H1 (cell line): ENCODE results near the gene ZBED6. TPM values are rescaled to one million over a fixed set of nuclear protein-coding genes. Genes with fewer than 3 reads are reported as not detected.

Source experiments
- CTCF ChIA-PET: fragments of 300-600 bp; sonication (Branson Sonifier 250); formaldehyde crosslinking; loops from one replicate; lab custom pipeline; 2021; ENCODE audit not compliant: partially characterized antibody; lab: Charles Lee
- POLR2A ChIA-PET: fragments of 300-600 bp; sonication (Branson Sonifier 250); formaldehyde crosslinking; loops from one replicate; lab custom pipeline; 2021; ENCODE audit warnings: inconsistent platforms; ENCODE audit not compliant: partially characterized antibody; lab: Charles Lee
- DNase-seq, 2 experiments: peaks; one replicate each; pipeline versions ENCODE4 v3.0.0 to v3.0.0-alpha.2; 2010 to 2022; ENCODE audit warnings: low spot score in 2 of 2, low read depth in 1 of 2, mixed read lengths in 1 of 2
- FAIRE-seq: peaks from 2 replicates; lab custom pipeline; 2011; peaks lifted over from hg19 to GRCh38; lab: Jason Lieb, UNC
- H2AFZ ChIP-seq: 2 replicates; pipeline ENCODE4 v1.8.1; 2012; ENCODE audit warnings: low read length, inconsistent platforms
- H2AK5ac ChIP-seq: 2 replicates; pipeline ENCODE4 v1.6.1; 2013; ENCODE audit warnings: low read depth, low read length
- H2BK120ac ChIP-seq: replicated peaks from 2 replicates; pipeline ENCODE3; 2013; ENCODE audit warnings: low read depth, low read length, inconsistent platforms
- H2BK12ac ChIP-seq: 2 replicates; pipeline ENCODE4 v1.6.1; 2013; ENCODE audit warnings: low read depth, low read length
- H2BK15ac ChIP-seq: 2 replicates; pipeline ENCODE4 v1.6.1; 2013; ENCODE audit warnings: low read length
- H2BK20ac ChIP-seq: 2 replicates; pipeline ENCODE4 v1.6.1; 2013; ENCODE audit warnings: low read length
- H2BK5ac ChIP-seq: 2 replicates; pipeline ENCODE4 v1.6.1; 2013; ENCODE audit warnings: low read depth, low read length
- H3K14ac ChIP-seq: 2 replicates; pipeline ENCODE4 v1.6.1; 2013; ENCODE audit warnings: inconsistent platforms; ENCODE audit not compliant: insufficient read length
- H3K18ac ChIP-seq: 2 replicates; pipeline ENCODE4 v1.6.1; 2013; ENCODE audit warnings: low read length; ENCODE audit errors: extremely low read depth
- H3K23ac ChIP-seq: 2 replicates; pipeline ENCODE4 v1.6.1; 2013; ENCODE audit warnings: inconsistent platforms; ENCODE audit not compliant: insufficient read length
- H3K23me2 ChIP-seq: 2 replicates; pipeline ENCODE4 v1.6.1; 2013; ENCODE audit warnings: low read depth, low read length
- H3K27ac ChIP-seq: 2 replicates; pipeline ENCODE4 v1.6.1; 2011; ENCODE audit warnings: low read depth, low read length, inconsistent platforms
- H3K27me3 ChIP-seq, 4 experiments: replicated peaks in 1 of 4; 1 replicate in 1 of 4; 2 replicates in 3 of 4; pipeline versions ENCODE4 v1.6.1 to v1.8.1; 2011 to 2013; ENCODE audit warnings: low read length in 3 of 4, mild to moderate bottlenecking in 3 of 4, inconsistent platforms in 2 of 4, mixed read lengths in 2 of 4, moderate library complexity in 1 of 4; ENCODE audit not compliant: control insufficient read depth in 3 of 4, insufficient read depth in 3 of 4; ENCODE audit errors: extremely low read depth in 1 of 4
- H3K36me3 ChIP-seq, 4 experiments: 2 replicates each; pipeline versions ENCODE4 v1.6.1 to v1.8.1; 2011 to 2013; ENCODE audit warnings: mild to moderate bottlenecking in 4 of 4, low read length in 3 of 4, moderate library complexity in 2 of 4, control low read depth in 1 of 4, inconsistent platforms in 1 of 4; ENCODE audit not compliant: insufficient read depth in 4 of 4, control insufficient read depth in 2 of 4
- H3K4ac ChIP-seq: replicated peaks from 2 replicates; pipeline ENCODE3; 2013; ENCODE audit warnings: low read length, low read depth, mixed read lengths, inconsistent platforms; ENCODE audit not compliant: insufficient read length
- H3K4me1 ChIP-seq, 4 experiments: replicated peaks in 1 of 4; 1 replicate in 1 of 4; 2 replicates in 3 of 4; pipeline versions ENCODE4 v1.6.1 to v1.8.1; 2011 to 2013; ENCODE audit warnings: low read length in 3 of 4, inconsistent platforms in 2 of 4, mixed read lengths in 1 of 4; ENCODE audit not compliant: insufficient read depth in 4 of 4, control insufficient read depth in 3 of 4
- H3K4me2 ChIP-seq, 2 experiments: 2 replicates each; pipeline versions ENCODE4 v1.6.1 to v1.8.1; 2011 to 2013; ENCODE audit warnings: low read depth in 2 of 2, low read length in 2 of 2, control low read depth in 1 of 2, inconsistent platforms in 1 of 2, mild to moderate bottlenecking in 1 of 2; ENCODE audit not compliant: insufficient read depth in 1 of 2
- H3K4me3 ChIP-seq, 4 experiments: fragments of 200-600, 300-600 bp in 1 of 4; sonication (generic), shearing (Covaris generic), sonication (Bioruptor Twin) in 1 of 4; 2 replicates each; pipeline versions ENCODE4 v1.5.1 to v1.8.1; 2011 to 2016; ENCODE audit warnings: low read length in 4 of 4, low read depth in 3 of 4, control low read depth in 2 of 4, inconsistent platforms in 2 of 4, mild to moderate bottlenecking in 2 of 4, mixed read lengths in 1 of 4, moderate library complexity in 1 of 4; ENCODE audit not compliant: insufficient read depth in 2 of 4; ENCODE audit errors: extremely low read depth in 1 of 4
- H3K56ac ChIP-seq: replicated peaks from 2 replicates; pipeline ENCODE3; 2013; ENCODE audit warnings: low read depth, mild to moderate bottlenecking, mixed read lengths, low read length, inconsistent platforms; ENCODE audit not compliant: insufficient read length
- H3K79me1 ChIP-seq: 2 replicates; pipeline ENCODE4 v1.6.1; 2013; ENCODE audit warnings: low read depth, low read length, control low read depth
- H3K79me2 ChIP-seq, 2 experiments: 2 replicates each; pipeline versions ENCODE4 v1.6.1 to v1.8.1; 2012 to 2013; ENCODE audit warnings: low read length in 2 of 2, mild to moderate bottlenecking in 2 of 2, inconsistent platforms in 1 of 2; ENCODE audit not compliant: insufficient read depth in 2 of 2, control insufficient read depth in 1 of 2
- H3K9ac ChIP-seq, 4 experiments: replicated peaks in 1 of 4; 1 replicate in 1 of 4; 2 replicates in 3 of 4; pipeline versions ENCODE4 v1.6.1 to v1.8.1; 2011 to 2013; ENCODE audit warnings: low read depth in 3 of 4, low read length in 3 of 4, control low read depth in 2 of 4, mild to moderate bottlenecking in 2 of 4, moderate library complexity in 2 of 4, inconsistent platforms in 1 of 4; ENCODE audit errors: extremely low read depth in 1 of 4
- H3K9me3 ChIP-seq, 2 experiments: 2 replicates each; pipeline versions ENCODE4 v1.6.1 to v1.8.1; 2012 to 2013; ENCODE audit warnings: mild to moderate bottlenecking in 2 of 2, moderate library complexity in 2 of 2, control low read depth in 1 of 2, inconsistent platforms in 1 of 2, low read depth in 1 of 2, low read length in 1 of 2, mixed read lengths in 1 of 2; ENCODE audit not compliant: insufficient read depth in 2 of 2
- H4K20me1 ChIP-seq, 2 experiments: replicated peaks in 1 of 2; 2 replicates each; pipeline versions ENCODE3 to v1.8.1; 2011 to 2013; ENCODE audit warnings: inconsistent platforms in 2 of 2, low read length in 2 of 2, mild to moderate bottlenecking in 1 of 2; ENCODE audit not compliant: insufficient read depth in 2 of 2, control insufficient read depth in 1 of 2
- H4K5ac ChIP-seq: 2 replicates; pipeline ENCODE4 v1.6.1; 2013; ENCODE audit warnings: low read length, low read depth, mixed read lengths, inconsistent platforms; ENCODE audit not compliant: insufficient read length
- H4K8ac ChIP-seq: 2 replicates; pipeline ENCODE4 v1.8.0; 2013; ENCODE audit warnings: mild to moderate bottlenecking, moderate library complexity, low read length, inconsistent platforms; ENCODE audit not compliant: insufficient read depth; ENCODE audit errors: extremely low read depth
- H4K91ac ChIP-seq: replicated peaks from 2 replicates; pipeline ENCODE3; 2013; ENCODE audit warnings: low read length, mixed read lengths, inconsistent platforms; ENCODE audit not compliant: insufficient read length
- POU5F1 ChIP-seq: IDR thresholded peaks from 2 replicates; pipeline ENCODE4 v1.6.1; 2011; ENCODE audit warnings: low read depth, mild to moderate bottlenecking, low read length, moderate library complexity
- WGBS, 2 experiments: shearing (Covaris generic) in 1 of 2; methylation state at CpG; one replicate each; pipeline versions ENCODE4 v1.1.6 to v1.1.7; 2013 to 2015; ENCODE audit warnings: low lambda C conversion rate in 2 of 2, mixed read lengths in 2 of 2, inconsistent platforms in 1 of 2, low coverage in 1 of 2, missing lambda C conversion rate in 1 of 2; ENCODE audit not compliant: insufficient replicate concordance in 2 of 2, insufficient coverage in 1 of 2, insufficient read length in 1 of 2; ENCODE audit errors: extremely low coverage in 1 of 2, missing lambda C conversion rate in 1 of 2; 5-methylcytosine and 5-hydroxymethylcytosine counted together
- polyA plus RNA-seq, 7 experiments: library from polyadenylated mRNA; depleted of rRNA in 3 of 7; stranded (reverse) in 5 of 7; unstranded in 2 of 7; fragments of >200 nt in 5 of 7; fragments of 200-250 nt in 2 of 7; gene quantifications; 1 replicate in 5 of 7; 2 replicates in 1 of 7; 4 replicates in 1 of 7; pipeline versions ENCODE4 v1.2.1 to v1.2.3, GENCODE V29; 2011 to 2013; ENCODE audit warnings: missing spikeins in 2 of 7, mixed read lengths in 2 of 7
- total RNA-seq: library from RNA; stranded (reverse); fragmentation: NEBNext Ultra II Directional; extraction: Animal tissue kit (Norgen Biotek cat#: 25700); gene quantifications from 2 replicates; pipeline ENCODE4 v1.2.1, GENCODE V29; 2021
- TF ChIP-seq, protein P1 (sequence below): IDR thresholded peaks from 2 replicates; pipeline ENCODE4 v1.6.1; 2011; ENCODE audit warnings: low read depth, mild to moderate bottlenecking, low read length; ENCODE audit not compliant: insufficient read depth
- TF ChIP-seq, protein P2 (sequence below): IDR thresholded peaks from 2 replicates; pipeline ENCODE4 v1.6.1; 2011; ENCODE audit warnings: low read length, improper control_type of control experiment

Gene ZBED6
- total and polyA plus RNA-seq, 2 of the 8 experiments (the other 6 are each of a cell fraction or from before 2014, with no cell fraction given): 1.4 to 25.9 TPM

DNA sequence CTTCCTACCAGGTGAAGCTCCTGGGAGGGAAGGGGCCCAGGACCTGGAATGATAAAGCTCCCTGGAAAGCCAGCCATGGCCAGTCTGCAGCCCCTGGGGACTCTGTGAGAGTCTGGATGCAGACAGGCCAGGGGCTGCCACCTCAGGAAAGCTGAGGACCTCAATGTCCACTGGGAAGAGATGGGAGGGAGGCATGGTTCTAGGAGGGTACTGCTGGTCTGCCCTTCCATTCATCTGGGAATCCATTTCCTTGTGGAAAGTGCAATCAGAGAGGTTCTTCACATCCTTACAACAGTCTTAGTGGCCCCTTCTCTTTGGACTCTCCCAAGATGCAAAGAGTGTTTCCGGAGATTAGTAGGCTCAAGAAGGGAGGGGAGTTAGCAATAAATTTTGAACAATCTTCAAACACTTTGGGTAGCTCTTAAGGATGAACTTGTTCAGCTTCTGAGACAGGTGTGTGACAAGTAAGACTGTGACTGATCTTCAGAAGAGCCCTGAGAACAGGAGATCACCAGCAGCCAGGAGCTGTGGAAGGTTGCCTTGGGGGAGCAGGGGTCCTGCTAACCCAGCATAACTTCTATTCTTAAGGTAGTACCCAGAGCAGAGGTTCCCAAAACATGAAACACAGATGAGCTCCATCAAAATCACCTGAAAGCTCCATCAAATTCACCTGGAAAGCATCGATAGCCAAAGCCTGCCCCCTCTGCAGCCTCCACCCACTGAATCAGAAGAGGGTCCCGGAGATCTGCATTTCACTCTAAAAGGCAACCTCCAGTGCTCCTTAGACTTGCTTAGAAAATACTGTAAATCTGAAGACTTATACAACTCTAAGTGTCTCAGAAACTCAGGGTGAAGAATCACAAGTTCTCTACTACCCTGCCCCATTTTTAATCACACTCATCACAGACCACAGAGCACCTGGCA is 31.1 kb upstream of the ZBED6 start:
- Histone ChIP-seq H3K4me3 (no peak overlapping the region), H2AK5ac (no peak overlapping the region), H4K91ac (no peak overlapping the region), H3K27ac (no peak overlapping the region), H2BK120ac (no peak overlapping the region), H3K18ac (no peak overlapping the region), H2BK5ac (no peak overlapping the region), H2BK12ac (no peak overlapping the region), H3K23ac (no peak overlapping the region), H3K79me1 (no peaks in the 10 kb centered on the region), H3K56ac (no peak overlapping the region), H2BK15ac (no peak overlapping the region), H4K5ac (no peak overlapping the region), H3K4me2 (no peak overlapping the region), H4K20me1 (no peaks in the 10 kb centered on the region), H3K9ac (no peak overlapping the region), H3K4ac (no peak overlapping the region), H3K79me2 (no peaks in the 10 kb centered on the region), H3K9me3 (no peaks in the 10 kb centered on the region)
- CTCF ChIA-PET: interaction anchor here (1.0 to 1.6 kb wide), 4 partner anchors 9 to 260 kb away, joined by 3 to 4 read pairs (median 4); no protein-coding TSS in a partner anchor
- POLR2A ChIA-PET: interaction anchor here (1.0 kb wide), 1 partner anchor 15 kb away, joined by 3 read pairs; no protein-coding TSS in a partner anchor
- no peak for TF ChIP-seq POU5F1
- TF ChIP-seq, protein P1, sequence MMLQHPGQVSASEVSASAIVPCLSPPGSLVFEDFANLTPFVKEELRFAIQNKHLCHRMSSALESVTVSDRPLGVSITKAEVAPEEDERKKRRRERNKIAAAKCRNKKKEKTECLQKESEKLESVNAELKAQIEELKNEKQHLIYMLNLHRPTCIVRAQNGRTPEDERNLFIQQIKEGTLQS: no peak
- TF ChIP-seq, protein P2, sequence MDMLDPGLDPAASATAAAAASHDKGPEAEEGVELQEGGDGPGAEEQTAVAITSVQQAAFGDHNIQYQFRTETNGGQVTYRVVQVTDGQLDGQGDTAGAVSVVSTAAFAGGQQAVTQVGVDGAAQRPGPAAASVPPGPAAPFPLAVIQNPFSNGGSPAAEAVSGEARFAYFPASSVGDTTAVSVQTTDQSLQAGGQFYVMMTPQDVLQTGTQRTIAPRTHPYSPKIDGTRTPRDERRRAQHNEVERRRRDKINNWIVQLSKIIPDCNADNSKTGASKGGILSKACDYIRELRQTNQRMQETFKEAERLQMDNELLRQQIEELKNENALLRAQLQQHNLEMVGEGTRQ: no peak
- TF ChIP-seq, all 59 proteins: peak for 0
- Histone ChIP-seq H3K27me3 (no peaks in the 10 kb centered on the region), H2BK20ac (no peak overlapping the region), H2AFZ (peak overlapping the region; percentile 34; the same call in 1 of the 2 replicates), H3K23me2 (no peaks in the 10 kb centered on the region), H3K14ac (no peak overlapping the region), H3K4me1 (no peaks in the 10 kb centered on the region), H3K36me3 (no peaks in the 10 kb centered on the region), H4K8ac (no peak overlapping the region)
- FAIRE-seq (no peak), DNase-seq (no peak)
- WGBS, 2 experiments: 91% methylated on average over 3 of the region's 3 CpGs; no CpG with 5 or more reads in 1 of the 2 experiments
